Spleen (tissue), 7 donors: ENCODE data around the gene ZSCAN5A.

Experiments
- CTCF ChIP-seq, 11 experiments: fragments of 200-600 bp in 7 of 11; fragments of 450-650 bp in 4 of 11; sonication (generic) in 4 of 11; IDR thresholded peaks in 8 of 11; conservative IDR thresholded peaks in 3 of 11; 1 replicate in 7 of 11; 2 replicates in 4 of 11; pipeline versions ENCODE4 v1.4.0 to v1.8.0; 2016 to 2021; ENCODE audit warnings: antibody characterized with exemption in 11 of 11, inconsistent platforms in 4 of 11, mild to moderate bottlenecking in 1 of 11
- POLR2AphosphoS5 ChIP-seq, 3 donors: sonication (generic); formaldehyde crosslinking; IDR thresholded peaks; one replicate each; pipeline ENCODE4 v1.5.1; 2017; ENCODE audit warnings: antibody characterized with exemption in 3 of 3
- donor health status: DM: no; HTN: no; CAD: no; lungs with moderate emphysema.
- donor health status: DM: no; HTN: no; CAD: no.
- donor health status: DM: no; HTN: no; CAD: no.

DNA sequence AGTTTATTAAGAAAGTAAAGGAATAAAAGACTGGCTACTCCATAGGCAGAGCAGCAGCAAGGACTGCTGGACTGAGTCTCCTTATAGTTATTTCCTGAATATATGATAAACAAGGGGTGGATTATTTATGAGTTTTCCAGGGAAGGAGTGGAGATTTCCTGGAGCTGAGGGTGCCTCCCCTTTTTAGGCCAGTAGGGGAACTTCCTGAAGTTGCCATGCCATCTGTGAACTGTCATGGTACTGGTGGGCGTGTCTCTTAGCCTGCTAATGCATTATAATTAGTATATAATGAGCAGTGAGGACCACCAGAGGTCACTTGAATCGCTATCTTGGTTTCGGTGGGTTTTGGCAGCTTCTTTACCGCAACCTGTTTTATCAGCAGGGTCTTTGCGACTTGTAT is 13.5 kb downstream of the ZSCAN5A start:
- TF ChIP-seq POLR2AphosphoS5 (IDR thresholded peaks at IDR 0.05) (no peak), CTCF (IDR thresholded peaks at IDR 0.05 in 8 of 11, conservative IDR thresholded peaks at IDR 0.05 in 3 of 11) (no peak)
